K562 (cell line): ENCODE measurements around the gene CADM2. TPM values are rescaled to one million over a fixed set of nuclear protein-coding genes. Genes with fewer than 3 reads are reported as not detected.

Experiments
- ATAC-seq: fragments of 200-7000 bp; cut with Tn5 transposase; 3 replicates; pipeline ENCODE4 v1.9.1; 2020; ENCODE audit warnings: moderate library complexity
- BruUV-seq: library from RNA; stranded (reverse); fragments of 400-500 nt; replicated peaks from 2 replicates; lab custom pipeline; 2021; lab: Mats Ljungman, UMichigan
- CTCF ChIA-PET: fragments of 300-600 bp; formaldehyde crosslinking; extraction: SDS; loops from one replicate; lab custom pipeline; 2021; ENCODE audit warnings: low intra/inter-chr PET ratio; lab: Yijun Ruan, JAX
- POLR2A ChIA-PET: fragments of 300-600, 350-650 bp; sonication (Branson Sonifier 250); formaldehyde crosslinking; extraction: SDS; loops from one replicate; lab custom pipeline; 2021; ENCODE audit warnings: antibody characterized with exemption, inconsistent platforms; lab: Yijun Ruan, JAX
- DNase-seq, 4 experiments: peaks; one replicate each; pipeline versions ENCODE4 v3.0.0 to v3.0.0-alpha.2; 2011 to 2018; ENCODE audit warnings: low spot score in 3 of 4, mixed read lengths in 3 of 4; ENCODE audit errors: extremely low read depth in 1 of 4
- FAIRE-seq: peaks from 2 replicates; lab custom pipeline; 2011; peaks lifted over from hg19 to GRCh38; lab: Jason Lieb, UNC
- H2AFZ ChIP-seq: 2 replicates; pipeline ENCODE4 v1.6.0; 2011; ENCODE audit warnings: low read depth, low read length, control low read depth, inconsistent platforms
- H3K27ac ChIP-seq: fragments of 200-600 bp; 3 replicates; pipeline ENCODE4 v1.8.0; 2011; ENCODE audit warnings: low read depth, mild to moderate bottlenecking, control low read depth, inconsistent platforms, low read length, moderate library complexity, mixed read lengths; ENCODE audit errors: extremely low read depth
- H3K27me3 ChIP-seq, 2 experiments: fragments of 300-600 bp in 1 of 2; 2 replicates in 1 of 2; 3 replicates in 1 of 2; pipeline versions ENCODE4 v1.6.0 to v1.8.0; 2011; ENCODE audit warnings: inconsistent platforms in 2 of 2, low read length in 2 of 2, mild to moderate bottlenecking in 1 of 2, mixed read lengths in 1 of 2, moderate library complexity in 1 of 2; ENCODE audit not compliant: control insufficient read depth in 2 of 2, insufficient read depth in 2 of 2
- H3K36me3 ChIP-seq: fragments of 300-600 bp; 3 replicates; pipeline ENCODE4 v1.8.0; 2011; ENCODE audit warnings: mild to moderate bottlenecking, low read length, inconsistent platforms; ENCODE audit not compliant: control insufficient read depth, insufficient read depth
- H3K4me1 ChIP-seq, 2 experiments: fragments of 200-600 bp in 1 of 2; replicated peaks in 1 of 2; 2 replicates in 1 of 2; 3 replicates in 1 of 2; pipeline versions ENCODE4 v1.5.1 to v1.8.0; 2011; ENCODE audit warnings: inconsistent platforms in 2 of 2, low read length in 2 of 2, mild to moderate bottlenecking in 1 of 2, mixed read lengths in 1 of 2, moderate library complexity in 1 of 2; ENCODE audit not compliant: control insufficient read depth in 2 of 2, insufficient read depth in 2 of 2
- H3K4me2 ChIP-seq: 2 replicates; pipeline ENCODE4 v1.6.1; 2011; ENCODE audit warnings: low read length, control low read depth, inconsistent platforms, mixed read lengths; ENCODE audit not compliant: insufficient read depth
- H3K4me3 ChIP-seq: fragments of 200-600 bp; sonication (generic), shearing (Covaris generic); 2 replicates; pipeline ENCODE4 v1.5.1; 2016; ENCODE audit warnings: control low read depth, inconsistent platforms
- H3K79me2 ChIP-seq: fragments of 200-600 bp; 3 replicates; pipeline ENCODE4 v1.8.0; 2011; ENCODE audit warnings: low read length, inconsistent platforms; ENCODE audit not compliant: control insufficient read depth, insufficient read depth
- H3K9ac ChIP-seq, 2 experiments: 2 replicates each; pipeline versions ENCODE4 v1.6.0 to v1.6.1; 2011; ENCODE audit warnings: low read depth in 2 of 2, low read length in 2 of 2, control low read depth in 1 of 2, inconsistent platforms in 1 of 2, mild to moderate bottlenecking in 1 of 2, mixed read lengths in 1 of 2; ENCODE audit not compliant: insufficient read depth in 1 of 2
- H3K9me1 ChIP-seq: one replicate; pipeline ENCODE4 v1.6.0; 2011; ENCODE audit warnings: inconsistent platforms, mild to moderate bottlenecking, low read length, moderate library complexity; ENCODE audit not compliant: control insufficient read depth, insufficient read depth
- H3K9me3 ChIP-seq: replicated peaks from 2 replicates; pipeline ENCODE4 v1.5.1; 2011; ENCODE audit warnings: low read depth, low read length, inconsistent platforms; ENCODE audit not compliant: control insufficient read depth, insufficient read depth
- H4K20me1 ChIP-seq: replicated peaks from 2 replicates; pipeline ENCODE4 v1.6.1; 2011; ENCODE audit warnings: low read length, inconsistent platforms, mixed read lengths; ENCODE audit not compliant: control insufficient read depth, insufficient read depth
- CREB3 ChIP-seq: fragments of 450-650 bp; conservative IDR thresholded peaks from 2 replicates; pipeline ENCODE4 v1.6.1; 2016; ENCODE audit warnings: missing genetic modification characterization, low read depth, mild to moderate bottlenecking, missing compliant biosample characterization, moderate library complexity
- ESRRB ChIP-seq: fragments of 250-450 bp; sonication (Bioruptor Pico); IDR thresholded peaks from 2 replicates; pipeline ENCODE4 v1.5.0; 2020; ENCODE audit warnings: mild to moderate bottlenecking, moderate library complexity, borderline replicate concordance
- HLTF ChIP-seq: fragments of 450-650 bp; IDR thresholded peaks from 2 replicates; pipeline ENCODE4 v1.6.1; 2016
- RCOR1 ChIP-seq, 2 experiments: IDR thresholded peaks; 2 replicates each; pipeline ENCODE4 v1.6.1; 2012; ENCODE audit warnings: low read depth in 2 of 2, low read length in 2 of 2, borderline replicate concordance in 1 of 2, improper control_type of control experiment in 1 of 2
- RNF219 ChIP-seq: fragments of 250-450 bp; sonication (Bioruptor Pico); IDR thresholded peaks from 2 replicates; pipeline ENCODE4 v1.5.0; 2022; ENCODE audit warnings: mild to moderate bottlenecking
- SIRT6 ChIP-seq: IDR thresholded peaks from one replicate; pipeline ENCODE4 v1.6.1; 2012; ENCODE audit warnings: low read depth, mild to moderate bottlenecking, control low read depth, inconsistent platforms, low read length, moderate library complexity
- SMARCE1 ChIP-seq: fragments of 450-650 bp; IDR thresholded peaks from 2 replicates; pipeline ENCODE4 v1.7.1; 2016; ENCODE audit warnings: mild to moderate bottlenecking
- ZNF263 ChIP-seq: sonication (generic); formaldehyde crosslinking; IDR thresholded peaks from 2 replicates; pipeline ENCODE4 v1.8.0; 2022; ENCODE audit warnings: mild to moderate bottlenecking, missing genetic modification reagents, borderline replicate concordance
- ZNF584 ChIP-seq: fragments of 200-800 bp; sonication (Bioruptor generic); IDR thresholded peaks from 2 replicates; pipeline ENCODE4 v1.6.1; 2016; ENCODE audit warnings: low read depth, mild to moderate bottlenecking, missing genetic modification characterization, missing compliant biosample characterization
- WGBS: fragments of 100-300 bp; shearing (Covaris generic); methylation state at CpG from one replicate; pipeline ENCODE4 v1.1.6; 2016; ENCODE audit warnings: low coverage, mixed read lengths; ENCODE audit not compliant: insufficient coverage; ENCODE audit errors: missing lambda C conversion rate; 5-methylcytosine and 5-hydroxymethylcytosine counted together
- in situ Hi-C: fragments of 300-500 bp; cut with MboI; formaldehyde crosslinking; loops from 4 replicates; pipeline ENCODE4 v1.15.0; 2018; ENCODE audit warnings: inconsistent platforms, mixed read lengths
- intact Hi-C: fragments of 100-400 bp; cut with micrococcal nuclease; formaldehyde crosslinking; loops from 2 replicates; pipeline ENCODE4 v1.14.2; 2022
- polyA plus RNA-seq, 8 experiments: library from polyadenylated mRNA; depleted of rRNA in 4 of 8; stranded (reverse) in 5 of 8; unstranded in 3 of 8; fragments of >200 nt; fragmentation: Nextera tagmentation in 2 of 8; fragmentation: Illumina TruSeq in 1 of 8; extraction: Ambion mirVana in 2 of 8; extraction: Trizol in 1 of 8; gene quantifications; 2 replicates each; pipeline versions ENCODE4 v1.2.1 to v1.2.3, GENCODE V29; 2011 to 2014; ENCODE audit warnings: inconsistent platforms in 1 of 8, missing spikeins in 1 of 8
- total RNA-seq, 7 experiments: library from RNA; depleted of rRNA in 6 of 7; stranded (reverse); fragments of >200 nt in 6 of 7; fragmentation: Illumina TruSeq in 2 of 7; extraction: Trizol in 2 of 7; gene quantifications; 2 replicates each; pipeline versions ENCODE4 v1.2.1 to v1.2.3, GENCODE V29; 2011 to 2021; ENCODE audit warnings: low replicate concordance in 1 of 7

Gene CADM2
- total and polyA plus RNA-seq, 9 of the 15 experiments (the other 6 are each of a cell fraction or from before 2014, with no cell fraction given), result 0.11 to 3.2 (median 0.95) TPM

- H3K27ac ChIP-seq, result no peak overlapping the region
- ChIA-PET CTCF (no interaction called here), POLR2A (no interaction called here)
- no peaks in the 10 kb centered on the region for H3K9me3 ChIP-seq
- H4K20me1 ChIP-seq, result no peaks in the 10 kb centered on the region
- no peaks in the 10 kb centered on the region for H3K4me1 ChIP-seq
- intact Hi-C loops, result no loop called here
- no peak for ATAC-seq
- no peak overlapping the region for H2AFZ ChIP-seq
- no peak overlapping the region for H3K4me3 ChIP-seq
- in situ Hi-C loops, result no loop called here
- H3K36me3 ChIP-seq, result no peaks in the 10 kb centered on the region
- H3K27me3 ChIP-seq, result no peaks in the 10 kb centered on the region
- TF ChIP-seq ZNF263 (CRISPR knock-in tag) (no peak), RNF219 (CRISPR knock-in tag) (no peak), RCOR1 (IDR thresholded peaks at IDR 0.05; ENCODE audit: borderline replicate concordance in 1 of 2, low read depth in 2 of 2, low read length in 2 of 2) (no peak), CREB3 (no peak), SIRT6 (no peak), ESRRB (CRISPR knock-in tag) (no peak), ZNF584 (CRISPR knock-in tag) (no peak), HLTF (no peak), SMARCE1 (no peak)
- no peak for DNase-seq
- no peaks in the 10 kb centered on the region for H3K79me2 ChIP-seq
- no TSS peak for BruUV-seq
- H3K4me2 ChIP-seq, result no peak overlapping the region
- H3K9me1 ChIP-seq, result no peaks in the 10 kb centered on the region
- WGBS, result 82% methylated on average over 1 of the region's 1 CpG
- FAIRE-seq, result no peak
- no peak overlapping the region for H3K9ac ChIP-seq
These were observed 580.4 kb downstream of the CADM2 start for GRCh38 chr3:85539232-85539631.
